K562 (cell line): ENCODE data around the gene GCSH. TPM values are rescaled to one million over a fixed set of nuclear protein-coding genes. Genes with fewer than 3 reads are reported as not detected.

Source experiments
- ATAC-seq: fragments of 200-7000 bp; cut with Tn5 transposase; 3 replicates; pipeline ENCODE4 v1.9.1; 2020; ENCODE audit warnings: moderate library complexity
- BruUV-seq: library from RNA; stranded (reverse); fragments of 400-500 nt; replicated peaks from 2 replicates; lab custom pipeline; 2021; lab: Mats Ljungman, UMichigan
- CTCF ChIA-PET: fragments of 300-600 bp; formaldehyde crosslinking; extraction: SDS; loops from one replicate; lab custom pipeline; 2021; ENCODE audit warnings: low intra/inter-chr PET ratio; lab: Yijun Ruan, JAX
- POLR2A ChIA-PET: fragments of 300-600, 350-650 bp; sonication (Branson Sonifier 250); formaldehyde crosslinking; extraction: SDS; loops from one replicate; lab custom pipeline; 2021; ENCODE audit warnings: antibody characterized with exemption, inconsistent platforms; lab: Yijun Ruan, JAX
- DNase-seq, 4 experiments: peaks; one replicate each; pipeline versions ENCODE4 v3.0.0 to v3.0.0-alpha.2; 2011 to 2018; ENCODE audit warnings: low spot score in 3 of 4, mixed read lengths in 3 of 4; ENCODE audit errors: extremely low read depth in 1 of 4
- FAIRE-seq: peaks from 2 replicates; lab custom pipeline; 2011; peaks lifted over from hg19 to GRCh38; lab: Jason Lieb, UNC
- H2AFZ ChIP-seq: 2 replicates; pipeline ENCODE4 v1.6.0; 2011; ENCODE audit warnings: low read depth, low read length, control low read depth, inconsistent platforms
- H3K27ac ChIP-seq: fragments of 200-600 bp; 3 replicates; pipeline ENCODE4 v1.8.0; 2011; ENCODE audit warnings: low read depth, mild to moderate bottlenecking, control low read depth, inconsistent platforms, low read length, moderate library complexity, mixed read lengths; ENCODE audit errors: extremely low read depth
- H3K27me3 ChIP-seq, 2 experiments: fragments of 300-600 bp in 1 of 2; 2 replicates in 1 of 2; 3 replicates in 1 of 2; pipeline versions ENCODE4 v1.6.0 to v1.8.0; 2011; ENCODE audit warnings: inconsistent platforms in 2 of 2, low read length in 2 of 2, mild to moderate bottlenecking in 1 of 2, mixed read lengths in 1 of 2, moderate library complexity in 1 of 2; ENCODE audit not compliant: control insufficient read depth in 2 of 2, insufficient read depth in 2 of 2
- H3K36me3 ChIP-seq: fragments of 300-600 bp; 3 replicates; pipeline ENCODE4 v1.8.0; 2011; ENCODE audit warnings: mild to moderate bottlenecking, low read length, inconsistent platforms; ENCODE audit not compliant: control insufficient read depth, insufficient read depth
- H3K4me1 ChIP-seq, 2 experiments: fragments of 200-600 bp in 1 of 2; replicated peaks in 1 of 2; 2 replicates in 1 of 2; 3 replicates in 1 of 2; pipeline versions ENCODE4 v1.5.1 to v1.8.0; 2011; ENCODE audit warnings: inconsistent platforms in 2 of 2, low read length in 2 of 2, mild to moderate bottlenecking in 1 of 2, mixed read lengths in 1 of 2, moderate library complexity in 1 of 2; ENCODE audit not compliant: control insufficient read depth in 2 of 2, insufficient read depth in 2 of 2
- H3K4me2 ChIP-seq: 2 replicates; pipeline ENCODE4 v1.6.1; 2011; ENCODE audit warnings: low read length, control low read depth, inconsistent platforms, mixed read lengths; ENCODE audit not compliant: insufficient read depth
- H3K4me3 ChIP-seq: fragments of 200-600 bp; sonication (generic), shearing (Covaris generic); 2 replicates; pipeline ENCODE4 v1.5.1; 2016; ENCODE audit warnings: control low read depth, inconsistent platforms
- H3K79me2 ChIP-seq: fragments of 200-600 bp; 3 replicates; pipeline ENCODE4 v1.8.0; 2011; ENCODE audit warnings: low read length, inconsistent platforms; ENCODE audit not compliant: control insufficient read depth, insufficient read depth
- H3K9ac ChIP-seq, 2 experiments: 2 replicates each; pipeline versions ENCODE4 v1.6.0 to v1.6.1; 2011; ENCODE audit warnings: low read depth in 2 of 2, low read length in 2 of 2, control low read depth in 1 of 2, inconsistent platforms in 1 of 2, mild to moderate bottlenecking in 1 of 2, mixed read lengths in 1 of 2; ENCODE audit not compliant: insufficient read depth in 1 of 2
- H3K9me1 ChIP-seq: one replicate; pipeline ENCODE4 v1.6.0; 2011; ENCODE audit warnings: inconsistent platforms, mild to moderate bottlenecking, low read length, moderate library complexity; ENCODE audit not compliant: control insufficient read depth, insufficient read depth
- H3K9me3 ChIP-seq: replicated peaks from 2 replicates; pipeline ENCODE4 v1.5.1; 2011; ENCODE audit warnings: low read depth, low read length, inconsistent platforms; ENCODE audit not compliant: control insufficient read depth, insufficient read depth
- H4K20me1 ChIP-seq: replicated peaks from 2 replicates; pipeline ENCODE4 v1.6.1; 2011; ENCODE audit warnings: low read length, inconsistent platforms, mixed read lengths; ENCODE audit not compliant: control insufficient read depth, insufficient read depth
- HDAC2 ChIP-seq: fragments of 450-650 bp; IDR thresholded peaks from 2 replicates; pipeline ENCODE4 v1.6.1; 2016; ENCODE audit warnings: mild to moderate bottlenecking
- HMGN3 ChIP-seq: IDR thresholded peaks from 2 replicates; pipeline ENCODE4 v1.6.1; 2011; ENCODE audit warnings: borderline replicate concordance, low read depth, mild to moderate bottlenecking, mixed read lengths, low read length; ENCODE audit not compliant: insufficient read length; ENCODE audit errors: extremely low read depth
- LEF1 ChIP-seq: fragments of 450-650 bp; IDR thresholded peaks from 2 replicates; pipeline ENCODE4 v1.6.1; 2016; ENCODE audit warnings: mild to moderate bottlenecking
- NCOA1 ChIP-seq: fragments of 450-650 bp; IDR thresholded peaks from 2 replicates; pipeline ENCODE4 v1.6.1; 2016; ENCODE audit warnings: low read depth
- PHB2 ChIP-seq: fragments of 450-650 bp; IDR thresholded peaks from 2 replicates; pipeline ENCODE4 v1.6.1; 2017; ENCODE audit warnings: low read depth
- ZNF165 ChIP-seq: fragments of 250-450 bp; sonication (Bioruptor Pico); IDR thresholded peaks from 2 replicates; pipeline ENCODE4 v1.4.0; 2020; ENCODE audit warnings: borderline replicate concordance
- ZNF197 ChIP-seq: fragments of 200-800 bp; sonication (Bioruptor generic); IDR thresholded peaks from 2 replicates; pipeline ENCODE4 v1.6.1; 2016; ENCODE audit warnings: low read depth, missing genetic modification characterization, missing compliant biosample characterization
- ZNF444 ChIP-seq: fragments of 250-450 bp; sonication (Bioruptor Pico); IDR thresholded peaks from 2 replicates; pipeline ENCODE4 v1.4.0; 2020; ENCODE audit warnings: mild to moderate bottlenecking, moderate library complexity
- WGBS: fragments of 100-300 bp; shearing (Covaris generic); methylation state at CpG from one replicate; pipeline ENCODE4 v1.1.6; 2016; ENCODE audit warnings: low coverage, mixed read lengths; ENCODE audit not compliant: insufficient coverage; ENCODE audit errors: missing lambda C conversion rate; 5-methylcytosine and 5-hydroxymethylcytosine counted together
- in situ Hi-C: fragments of 300-500 bp; cut with MboI; formaldehyde crosslinking; loops from 4 replicates; pipeline ENCODE4 v1.15.0; 2018; ENCODE audit warnings: inconsistent platforms, mixed read lengths
- intact Hi-C: fragments of 100-400 bp; cut with micrococcal nuclease; formaldehyde crosslinking; loops from 2 replicates; pipeline ENCODE4 v1.14.2; 2022
- polyA plus RNA-seq, 8 experiments: library from polyadenylated mRNA; depleted of rRNA in 4 of 8; stranded (reverse) in 5 of 8; unstranded in 3 of 8; fragments of >200 nt; fragmentation: Nextera tagmentation in 2 of 8; fragmentation: Illumina TruSeq in 1 of 8; extraction: Ambion mirVana in 2 of 8; extraction: Trizol in 1 of 8; gene quantifications; 2 replicates each; pipeline versions ENCODE4 v1.2.1 to v1.2.3, GENCODE V29; 2011 to 2014; ENCODE audit warnings: inconsistent platforms in 1 of 8, missing spikeins in 1 of 8
- total RNA-seq, 7 experiments: library from RNA; depleted of rRNA in 6 of 7; stranded (reverse); fragments of >200 nt in 6 of 7; fragmentation: Illumina TruSeq in 2 of 7; extraction: Trizol in 2 of 7; gene quantifications; 2 replicates each; pipeline versions ENCODE4 v1.2.1 to v1.2.3, GENCODE V29; 2011 to 2021; ENCODE audit warnings: low replicate concordance in 1 of 7
- TF ChIP-seq, protein P1 (sequence below), 3 experiments: IDR thresholded peaks in 2 of 3; conservative IDR thresholded peaks in 1 of 3; 2 replicates each; pipeline ENCODE4 v1.5.1; 2011 to 2012; ENCODE audit warnings: low read length in 3 of 3, mild to moderate bottlenecking in 3 of 3, control low read depth in 2 of 3, improper control_type of control experiment in 1 of 3, inconsistent platforms in 1 of 3, low read depth in 1 of 3, mixed read lengths in 1 of 3, moderate library complexity in 1 of 3; ENCODE audit not compliant: insufficient read depth in 2 of 3
- TF ChIP-seq, protein P2 (sequence below): sonication (generic); formaldehyde crosslinking; IDR thresholded peaks from 2 replicates; pipeline ENCODE4 v1.8.1; 2022; ENCODE audit warnings: missing genetic modification reagents

The GCSH gene
- total and polyA plus RNA-seq, 9 of the 15 experiments (the other 6 are each of a cell fraction or from before 2014, with no cell fraction given) = 35.0 to 121 (median 89.0) TPM

DNA sequence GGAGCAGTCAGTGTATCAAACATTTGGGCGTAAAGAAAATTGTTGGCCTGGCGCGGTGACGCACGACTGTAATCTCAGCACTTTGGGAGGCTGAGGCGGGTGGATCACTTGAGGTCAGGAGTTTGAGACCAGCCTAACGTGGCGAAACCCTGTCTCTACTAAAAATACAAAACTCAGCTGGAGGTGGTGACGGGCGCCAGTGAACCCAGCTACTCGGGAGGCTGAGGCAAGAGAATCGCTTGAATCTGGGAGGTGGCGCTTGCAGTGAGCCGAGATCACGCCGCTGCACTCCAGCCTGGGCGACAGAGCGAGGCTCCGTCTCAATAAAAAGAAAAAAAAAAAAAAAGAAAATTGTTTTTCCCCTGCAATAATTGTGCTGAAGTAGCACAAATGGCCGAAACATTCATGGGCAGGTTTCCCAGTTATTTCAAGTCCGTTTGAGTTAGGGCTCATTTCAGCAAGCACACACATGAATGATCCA is 1.4 kb downstream of the GCSH start (continued):
- TF ChIP-seq HMGN3 = no peak
- TF ChIP-seq, protein P1, sequence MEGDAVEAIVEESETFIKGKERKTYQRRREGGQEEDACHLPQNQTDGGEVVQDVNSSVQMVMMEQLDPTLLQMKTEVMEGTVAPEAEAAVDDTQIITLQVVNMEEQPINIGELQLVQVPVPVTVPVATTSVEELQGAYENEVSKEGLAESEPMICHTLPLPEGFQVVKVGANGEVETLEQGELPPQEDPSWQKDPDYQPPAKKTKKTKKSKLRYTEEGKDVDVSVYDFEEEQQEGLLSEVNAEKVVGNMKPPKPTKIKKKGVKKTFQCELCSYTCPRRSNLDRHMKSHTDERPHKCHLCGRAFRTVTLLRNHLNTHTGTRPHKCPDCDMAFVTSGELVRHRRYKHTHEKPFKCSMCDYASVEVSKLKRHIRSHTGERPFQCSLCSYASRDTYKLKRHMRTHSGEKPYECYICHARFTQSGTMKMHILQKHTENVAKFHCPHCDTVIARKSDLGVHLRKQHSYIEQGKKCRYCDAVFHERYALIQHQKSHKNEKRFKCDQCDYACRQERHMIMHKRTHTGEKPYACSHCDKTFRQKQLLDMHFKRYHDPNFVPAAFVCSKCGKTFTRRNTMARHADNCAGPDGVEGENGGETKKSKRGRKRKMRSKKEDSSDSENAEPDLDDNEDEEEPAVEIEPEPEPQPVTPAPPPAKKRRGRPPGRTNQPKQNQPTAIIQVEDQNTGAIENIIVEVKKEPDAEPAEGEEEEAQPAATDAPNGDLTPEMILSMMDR (IDR thresholded peaks at IDR 0.05 in 2 of 3, conservative IDR thresholded peaks at IDR 0.05 in 1 of 3; ENCODE audit: insufficient read depth in 2 of 3, low read depth in 1 of 3, low read length in 3 of 3) = no peak
- no peak for TF ChIP-seq ZNF165
- TF ChIP-seq LEF1 = no peak
- no peak for TF ChIP-seq NCOA1
- TF ChIP-seq, all 486 proteins: peak for 10

DNA sequence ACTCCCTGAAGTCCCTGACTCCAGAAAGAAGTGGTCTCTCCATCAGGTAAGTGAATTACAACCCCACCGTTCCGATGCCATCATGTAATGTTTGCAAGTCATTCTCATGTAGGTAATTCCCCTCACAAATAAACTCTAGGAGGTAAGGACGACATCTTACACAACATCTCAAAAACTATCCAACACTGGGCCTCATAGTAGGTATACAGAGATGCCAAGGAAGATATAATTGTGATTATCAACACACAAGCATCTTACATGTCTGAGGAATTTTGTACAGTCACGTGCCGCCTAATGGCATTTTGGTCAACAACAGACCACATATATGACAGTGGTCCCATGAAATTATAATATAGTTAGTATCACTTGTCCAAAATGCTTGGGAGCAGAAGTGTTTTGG is 7.4 kb downstream of the GCSH start:
- Histone ChIP-seq H3K9ac (no peak overlapping the region), H3K79me2 (peaks cover 61% of the 10 kb centered on the region), H3K4me3 (no peak overlapping the region), H3K4me1 (peaks cover 4 to 8% of the 10 kb centered on the region in 2 experiments; a peak in 1 of 5 replicates), H2AFZ (no peak overlapping the region), H3K27me3 (no peaks in the 10 kb centered on the region), H3K9me3 (no peaks in the 10 kb centered on the region), H3K4me2 (no peak overlapping the region), H3K36me3 (peaks cover 76% of the 10 kb centered on the region), H3K27ac (no peak overlapping the region), H3K9me1 (no peaks in the 10 kb centered on the region), H4K20me1 (no peaks in the 10 kb centered on the region)
- no peak for TF ChIP-seq HDAC2
- no peak for TF ChIP-seq ZNF197 (CRISPR knock-in tag)
- TF ChIP-seq, protein P2, sequence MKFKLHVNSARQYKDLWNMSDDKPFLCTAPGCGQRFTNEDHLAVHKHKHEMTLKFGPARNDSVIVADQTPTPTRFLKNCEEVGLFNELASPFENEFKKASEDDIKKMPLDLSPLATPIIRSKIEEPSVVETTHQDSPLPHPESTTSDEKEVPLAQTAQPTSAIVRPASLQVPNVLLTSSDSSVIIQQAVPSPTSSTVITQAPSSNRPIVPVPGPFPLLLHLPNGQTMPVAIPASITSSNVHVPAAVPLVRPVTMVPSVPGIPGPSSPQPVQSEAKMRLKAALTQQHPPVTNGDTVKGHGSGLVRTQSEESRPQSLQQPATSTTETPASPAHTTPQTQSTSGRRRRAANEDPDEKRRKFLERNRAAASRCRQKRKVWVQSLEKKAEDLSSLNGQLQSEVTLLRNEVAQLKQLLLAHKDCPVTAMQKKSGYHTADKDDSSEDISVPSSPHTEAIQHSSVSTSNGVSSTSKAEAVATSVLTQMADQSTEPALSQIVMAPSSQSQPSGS (CRISPR knock-in tag) = no peak
- no peak for TF ChIP-seq ZNF444 (CRISPR knock-in tag)
- TF ChIP-seq HMGN3 = no peak
- no peak for TF ChIP-seq PHB2
- POLR2A ChIA-PET = interaction anchor here (1.1 to 1.4 kb wide), 2 partner anchors 11 to 12 kb away, joined by 4 to 6 read pairs; partner anchors contain the start of gene C16orf46
- DNase-seq = no peak
- ATAC-seq = no peak
- in situ Hi-C loops = no loop called here
- no peak for FAIRE-seq
- WGBS = 87% methylated on average over 5 of the region's 5 CpGs
- intact Hi-C loops = no loop called here
- BruUV-seq = no TSS peak
- CTCF ChIA-PET = no interaction called here
